ENCODE data around the gene LRRC23.

The LRRC23 gene

DNA sequence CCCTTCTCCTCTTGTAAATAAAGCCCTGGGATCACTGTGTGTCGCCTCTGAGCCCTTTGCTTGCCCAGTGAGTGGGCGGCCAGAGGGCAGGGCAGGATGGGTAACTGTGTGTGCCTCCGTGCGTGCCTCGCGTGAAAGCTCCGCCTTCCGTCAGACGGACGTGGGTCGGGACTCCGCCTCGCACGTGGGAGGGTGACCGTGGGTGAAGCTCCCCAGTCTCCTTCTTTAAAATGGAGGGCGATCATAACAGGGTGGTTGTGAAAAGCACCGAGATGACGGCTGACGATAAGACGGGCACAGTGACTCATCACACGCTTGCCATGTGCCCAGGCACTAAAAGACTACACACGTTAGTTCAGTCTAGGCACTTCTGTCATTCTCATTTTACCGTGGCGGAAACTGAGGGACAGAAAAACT, 56.7 kb downstream of the LRRC23 start:
- peaks cover 19% of the 10 kb centered on the region for H3K4me1 ChIP-seq
- no peaks in the 10 kb centered on the region for H3K9me3 ChIP-seq
- in situ Hi-C loops (cut with MboI; ENCODE audit: low sequenced_read_pairs), result no loop called here
- peak overlapping the region; percentile 37 for H3K4me3 ChIP-seq
- H3K27me3 ChIP-seq (ENCODE audit: low read depth), result no peaks in the 10 kb centered on the region
- peaks cover 18% of the 10 kb centered on the region for H3K36me3 ChIP-seq (replicated peaks)
- peak in 1 of 2 experiments; percentile 62 for DNase-seq (ENCODE audit: low spot score in 2 of 2)

DNA sequence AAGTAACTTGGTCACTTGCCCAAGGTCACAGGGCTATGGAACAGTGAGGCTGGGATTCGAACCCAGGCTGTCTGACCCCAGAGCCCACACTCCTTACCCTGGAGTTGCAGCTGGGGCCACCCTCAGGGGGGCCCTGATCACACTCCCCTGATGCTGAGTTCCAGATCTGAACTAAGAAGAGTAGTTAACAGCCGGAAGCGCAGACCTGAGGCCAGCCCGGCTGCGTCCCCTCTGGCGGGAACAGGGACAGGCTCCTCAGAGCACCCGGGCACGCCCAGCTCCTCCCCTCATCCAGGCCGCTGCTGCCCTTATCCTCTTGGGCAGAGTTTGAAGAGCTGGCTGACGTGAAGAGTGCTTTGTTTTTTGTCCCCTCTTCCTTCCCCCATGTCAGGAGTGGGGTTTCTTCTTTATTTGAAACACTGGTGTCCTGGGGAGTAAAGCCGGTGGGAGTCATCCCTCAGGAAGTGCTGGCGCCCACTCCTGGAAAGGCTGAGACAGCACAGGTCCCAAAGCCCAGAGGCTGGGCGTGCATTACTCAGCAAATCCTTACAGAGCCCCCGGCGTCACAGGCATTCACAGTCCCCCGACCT, 57.2 kb downstream of the LRRC23 start:
- Histone ChIP-seq H3K9me3 (no peaks in the 10 kb centered on the region), H3K36me3 (replicated peaks) (peaks cover 23% of the 10 kb centered on the region), H3K27me3 (ENCODE audit: low read depth) (no peaks in the 10 kb centered on the region), H3K4me1 (peaks cover 19% of the 10 kb centered on the region), H3K4me3 (peak overlapping the region; percentile 37)
- DNase-seq (ENCODE audit: low spot score in 2 of 2), result peak; percentile 91
- in situ Hi-C loops (cut with MboI; ENCODE audit: low sequenced_read_pairs), result no loop called here

DNA sequence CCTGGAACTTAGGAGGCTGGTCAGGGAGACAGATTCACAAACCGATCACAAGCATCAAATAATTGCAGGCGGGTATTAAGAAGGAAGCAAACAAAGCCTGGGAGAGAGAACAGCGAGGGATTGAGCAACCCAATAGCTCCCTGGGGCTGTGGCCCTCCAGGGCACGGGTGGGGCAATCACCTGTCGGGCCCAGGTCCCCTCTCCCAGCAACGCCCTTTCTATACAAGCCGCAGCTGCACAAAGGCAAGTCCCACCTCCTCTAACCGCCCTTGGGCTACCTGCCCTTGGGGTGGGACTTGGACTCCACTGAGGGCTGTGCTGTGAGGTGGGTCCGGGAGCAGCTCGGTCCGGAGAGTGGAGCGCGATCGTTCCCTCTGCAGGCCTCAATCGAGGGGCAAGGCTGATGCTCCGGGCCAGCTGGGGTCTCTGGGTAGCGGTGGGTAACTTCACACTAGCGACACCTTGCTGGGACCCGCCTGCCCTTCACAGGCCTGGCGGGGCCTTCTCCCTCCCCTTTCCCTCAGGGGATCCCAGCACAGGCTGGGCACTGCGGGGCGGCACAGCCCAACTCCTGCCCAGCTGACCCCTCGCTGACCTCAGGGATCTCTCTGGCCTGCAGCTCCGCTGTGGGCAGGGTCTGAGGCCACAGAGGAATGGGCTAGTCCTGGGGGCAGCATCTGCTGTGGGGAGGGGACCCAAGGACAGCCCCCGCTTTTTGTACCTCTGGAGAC, 57.8 kb downstream of the LRRC23 start:
- H3K9me3 ChIP-seq, result no peaks in the 10 kb centered on the region
- peak overlapping the region; percentile 37 for H3K4me3 ChIP-seq
- peaks cover 19% of the 10 kb centered on the region for H3K4me1 ChIP-seq
- no peak for DNase-seq (ENCODE audit: low spot score in 2 of 2)
- H3K36me3 ChIP-seq (replicated peaks), result peaks cover 30% of the 10 kb centered on the region
- H3K27me3 ChIP-seq (ENCODE audit: low read depth), result no peaks in the 10 kb centered on the region
- in situ Hi-C loops (cut with MboI; ENCODE audit: low sequenced_read_pairs), result no loop called here

DNA sequence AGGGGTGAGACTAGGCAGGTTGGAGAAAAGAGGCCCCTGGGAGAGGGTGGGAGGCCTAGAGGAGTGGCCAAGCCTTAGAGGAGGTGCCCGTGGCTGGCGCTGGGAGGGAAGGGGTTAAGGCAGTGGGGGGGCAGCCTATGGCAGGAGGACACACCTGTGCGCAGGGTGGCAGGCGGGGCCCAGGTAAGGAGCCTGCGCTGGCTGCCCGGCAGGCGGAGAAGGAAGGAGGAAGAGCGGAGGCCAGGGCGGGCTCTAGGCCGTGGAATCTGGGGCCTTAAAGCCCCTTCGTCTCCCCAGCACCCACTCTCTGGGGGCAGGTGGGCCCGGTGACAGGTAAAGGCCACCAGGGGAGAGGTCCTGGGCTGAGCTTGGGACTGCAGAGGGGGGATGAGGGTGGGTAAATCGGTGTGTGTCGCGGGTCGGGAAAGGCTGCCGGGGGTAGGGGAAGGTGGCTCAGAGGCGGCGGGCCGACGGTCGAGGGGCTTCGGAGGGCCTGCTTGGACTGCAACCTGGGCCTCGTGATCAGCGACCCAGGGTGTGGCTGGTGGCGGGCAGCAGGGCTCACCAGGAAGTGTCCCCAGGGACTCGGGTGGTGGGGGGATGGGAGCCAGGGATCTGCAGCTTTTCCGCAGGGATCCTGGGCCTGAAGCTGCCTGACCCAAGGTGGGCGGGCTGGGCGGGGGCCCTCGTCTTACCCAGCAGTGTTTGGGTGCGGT, 58.6 kb downstream of the LRRC23 start:
- H3K36me3 ChIP-seq (replicated peaks), result peaks cover 37% of the 10 kb centered on the region
- H3K27me3 ChIP-seq (ENCODE audit: low read depth), result no peaks in the 10 kb centered on the region
- no peak overlapping the region for H3K4me3 ChIP-seq
- H3K4me1 ChIP-seq, result peaks cover 19% of the 10 kb centered on the region
- DNase-seq (ENCODE audit: low spot score in 2 of 2), result no peak
- in situ Hi-C loops (cut with MboI; ENCODE audit: low sequenced_read_pairs), result no loop called here
- no peaks in the 10 kb centered on the region for H3K9me3 ChIP-seq

Data from HAP-1 (cell line).